Spleen (tissue), 11 donors: Measurements from ENCODE around the gene PLSCR5. TPM values are rescaled to one million over a fixed set of nuclear protein-coding genes. Genes with fewer than 3 reads are reported as not detected.

Experiments
- DNase-seq: peaks from one replicate; pipeline ENCODE4 v3.0.0-alpha.2; 2020
- H3K27ac ChIP-seq, 8 donors: fragments of 200-600 bp; sonication (generic) in 7 of 8; 1 replicate in 4 of 8; 2 replicates in 4 of 8; pipeline versions ENCODE4 v1.5.0 to v1.8.0; 2016 to 2021; ENCODE audit warnings: inconsistent platforms in 4 of 8, mild to moderate bottlenecking in 4 of 8, moderate library complexity in 1 of 8
- H3K27me3 ChIP-seq, 7 donors: fragments of 200-600 bp; sonication (generic) in 6 of 7; replicated peaks in 1 of 7; 1 replicate in 4 of 7; 2 replicates in 3 of 7; pipeline versions ENCODE4 v1.5.0 to v1.8.0; 2016 to 2021; ENCODE audit warnings: inconsistent platforms in 3 of 7, mild to moderate bottlenecking in 1 of 7
- H3K36me3 ChIP-seq, 6 donors: fragments of 200-600 bp; sonication (generic) in 5 of 6; 1 replicate in 4 of 6; 2 replicates in 2 of 6; pipeline versions ENCODE4 v1.5.0 to v1.8.0; 2016 to 2021; ENCODE audit warnings: inconsistent platforms in 2 of 6
- H3K4me1 ChIP-seq, 6 donors: fragments of 200-600 bp; sonication (generic) in 5 of 6; 1 replicate in 3 of 6; 2 replicates in 3 of 6; pipeline versions ENCODE4 v1.5.0 to v1.8.0; 2016 to 2021; ENCODE audit warnings: inconsistent platforms in 3 of 6
- H3K4me3 ChIP-seq, 8 donors: fragments of 200-600 bp; sonication (generic) in 7 of 8; 1 replicate in 4 of 8; 2 replicates in 4 of 8; pipeline versions ENCODE4 v1.5.0 to v1.8.0; 2016 to 2021; ENCODE audit warnings: inconsistent platforms in 4 of 8, mild to moderate bottlenecking in 4 of 8, moderate library complexity in 2 of 8
- H3K9me3 ChIP-seq, 8 donors: fragments of 200-600 bp; sonication (generic) in 7 of 8; 1 replicate in 4 of 8; 2 replicates in 4 of 8; pipeline versions ENCODE4 v1.5.0 to v1.8.0; 2016 to 2021; ENCODE audit warnings: inconsistent platforms in 4 of 8
- POLR2A ChIP-seq, 3 donors: fragments of 450-650 bp; IDR thresholded peaks; one replicate each; pipeline ENCODE4 v1.5.1; 2017; ENCODE audit warnings: antibody characterized with exemption in 3 of 3, mild to moderate bottlenecking in 1 of 3
- POLR2AphosphoS5 ChIP-seq, 3 donors: sonication (generic); formaldehyde crosslinking; IDR thresholded peaks; one replicate each; pipeline ENCODE4 v1.5.1; 2017; ENCODE audit warnings: antibody characterized with exemption in 3 of 3
- WGBS, 5 donors: extraction: QIAGEN DNeasy Blood & Tissue Kit in 3 of 5; methylation state at CpG; one replicate each; pipeline versions ENCODE4 v1.1.5 to v1.1.7; 2013 to 2018; 5-methylcytosine and 5-hydroxymethylcytosine counted together
- intact Hi-C: fragments of 100-400 bp; cut with DNase I; formaldehyde crosslinking; loops from one replicate; pipeline ENCODE4 v1.15.0; 2023; ENCODE audit warnings: low total_unique reads
- polyA plus RNA-seq, 3 donors: library from polyadenylated mRNA; stranded (reverse); fragments of 200-250 nt; gene quantifications; one replicate each; pipeline ENCODE4 v1.2.1, GENCODE V29; 2013
- total RNA-seq, 7 donors: library from RNA; depleted of rRNA in 3 of 7; stranded (reverse); fragments of >200 nt in 3 of 7; fragmentation: NEBNext Ultra II Directional in 4 of 7; extraction: Animal tissue kit (Norgen Biotek cat#: 25700) in 4 of 7; gene quantifications; one replicate each; pipeline versions ENCODE4 v1.1.0 to v1.2.1, GENCODE V29; 2016 to 2021
- TF ChIP-seq, protein P1 (sequence below), 11 experiments: fragments of 200-600 bp in 7 of 11; fragments of 450-650 bp in 4 of 11; sonication (generic) in 4 of 11; IDR thresholded peaks in 8 of 11; conservative IDR thresholded peaks in 3 of 11; 1 replicate in 7 of 11; 2 replicates in 4 of 11; pipeline versions ENCODE4 v1.4.0 to v1.8.0; 2016 to 2021; ENCODE audit warnings: antibody characterized with exemption in 11 of 11, inconsistent platforms in 4 of 11, mild to moderate bottlenecking in 1 of 11
- donor health status: healthy with polysubstance abuse.
- donor health status: DM: no; HTN: no; CAD: no; lungs with moderate emphysema.
- donor health status: DM: no; HTN: no; CAD: no.
- donor health status: Bipolar disorder and iron deficiency.
- donor health status: healthy.
- donor health status: DM: no; HTN: no; CAD: no.
- donor health status: DM: yes; HTN: yes; CAD: no.

The PLSCR5 gene
- total and polyA plus RNA-seq, 10 donors: not detected

DNA sequence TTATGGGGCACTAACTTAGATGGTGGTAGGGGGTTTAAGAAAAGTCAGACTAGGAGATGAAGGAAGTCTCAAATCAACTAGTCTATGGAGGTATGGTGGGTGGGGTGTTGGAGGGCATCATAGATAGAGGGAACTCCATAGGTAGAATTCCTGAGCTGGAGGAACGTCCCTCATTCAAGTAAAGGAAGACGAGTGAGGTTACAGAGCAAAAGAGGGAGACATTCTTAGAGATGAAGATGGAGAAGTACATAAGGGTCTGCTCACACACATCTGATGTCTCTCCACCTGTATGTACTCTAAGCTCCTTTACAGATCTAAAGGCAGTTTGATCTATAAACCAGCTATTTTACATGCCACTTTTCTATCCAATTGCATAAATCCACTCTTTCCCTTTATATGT lies 62.2 kb downstream of the PLSCR5 start:
- Histone ChIP-seq H3K27me3 (no peaks in the 10 kb centered on the region), H3K4me1 (peaks cover 17 to 76% (median 56%) of the 10 kb centered on the region in 6 donors), H3K27ac (peak overlapping the region; percentile 93 to 98 (median 96)), H3K9me3 (no peaks in the 10 kb centered on the region), H3K36me3 (peaks cover 0 to 9% (median 0%) of the 10 kb centered on the region in 6 donors), H3K4me3 (peak overlapping the region; percentile 60 to 87 (median 70))
- intact Hi-C loops: no loop called here
- 10 to 36% (median 35%) methylated on average over 2 of the region's 2 CpGs for WGBS, 5 donors
- TF ChIP-seq POLR2AphosphoS5 (IDR thresholded peaks at IDR 0.05) (no peak), POLR2A (IDR thresholded peaks at IDR 0.05) (no peak)
- TF ChIP-seq, protein P1, sequence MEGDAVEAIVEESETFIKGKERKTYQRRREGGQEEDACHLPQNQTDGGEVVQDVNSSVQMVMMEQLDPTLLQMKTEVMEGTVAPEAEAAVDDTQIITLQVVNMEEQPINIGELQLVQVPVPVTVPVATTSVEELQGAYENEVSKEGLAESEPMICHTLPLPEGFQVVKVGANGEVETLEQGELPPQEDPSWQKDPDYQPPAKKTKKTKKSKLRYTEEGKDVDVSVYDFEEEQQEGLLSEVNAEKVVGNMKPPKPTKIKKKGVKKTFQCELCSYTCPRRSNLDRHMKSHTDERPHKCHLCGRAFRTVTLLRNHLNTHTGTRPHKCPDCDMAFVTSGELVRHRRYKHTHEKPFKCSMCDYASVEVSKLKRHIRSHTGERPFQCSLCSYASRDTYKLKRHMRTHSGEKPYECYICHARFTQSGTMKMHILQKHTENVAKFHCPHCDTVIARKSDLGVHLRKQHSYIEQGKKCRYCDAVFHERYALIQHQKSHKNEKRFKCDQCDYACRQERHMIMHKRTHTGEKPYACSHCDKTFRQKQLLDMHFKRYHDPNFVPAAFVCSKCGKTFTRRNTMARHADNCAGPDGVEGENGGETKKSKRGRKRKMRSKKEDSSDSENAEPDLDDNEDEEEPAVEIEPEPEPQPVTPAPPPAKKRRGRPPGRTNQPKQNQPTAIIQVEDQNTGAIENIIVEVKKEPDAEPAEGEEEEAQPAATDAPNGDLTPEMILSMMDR (IDR thresholded peaks at IDR 0.05 in 8 of 11, conservative IDR thresholded peaks at IDR 0.05 in 3 of 11): no peak
- no peak for DNase-seq

DNA sequence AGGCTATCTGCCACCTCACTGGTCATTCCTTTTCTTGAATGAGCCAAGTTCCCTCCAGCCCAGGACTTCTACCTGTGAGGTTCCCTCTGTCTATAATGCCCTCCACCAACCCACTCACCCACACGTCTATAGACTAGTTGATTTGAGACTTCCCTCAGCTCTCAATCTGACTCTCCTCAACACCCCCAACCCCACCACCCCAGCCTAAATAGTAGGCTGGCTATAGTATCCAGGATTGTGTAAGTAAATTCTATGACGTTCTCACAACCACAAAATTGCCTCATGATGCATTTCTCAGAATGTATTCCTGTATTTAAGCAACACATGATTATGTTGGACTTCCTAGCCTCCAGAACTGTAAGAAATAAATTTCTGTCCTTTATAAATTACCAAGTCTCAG lies 63.0 kb downstream of the PLSCR5 start:
- TF ChIP-seq POLR2A (IDR thresholded peaks at IDR 0.05): no peak
- peak in 1 of 3 donors; percentile 73 for TF ChIP-seq POLR2AphosphoS5 (IDR thresholded peaks at IDR 0.05)
- no peaks in the 10 kb centered on the region for H3K9me3 ChIP-seq
- H3K27ac ChIP-seq: peak overlapping the region; percentile 6 to 98 (median 96)
- intact Hi-C loops: no loop called here
- peak overlapping the region in 7 of 8 donors; percentile 61 to 87 (median 73) for H3K4me3 ChIP-seq
- no peaks in the 10 kb centered on the region for H3K27me3 ChIP-seq
- 13 to 44% (median 28%) methylated on average over 2 of the region's 2 CpGs for WGBS, 5 donors
- H3K36me3 ChIP-seq: peaks cover 0 to 15% (median 1%) of the 10 kb centered on the region in 6 donors
- peaks cover 17 to 84% (median 63%) of the 10 kb centered on the region in 6 donors for H3K4me1 ChIP-seq
- no peak for DNase-seq

DNA sequence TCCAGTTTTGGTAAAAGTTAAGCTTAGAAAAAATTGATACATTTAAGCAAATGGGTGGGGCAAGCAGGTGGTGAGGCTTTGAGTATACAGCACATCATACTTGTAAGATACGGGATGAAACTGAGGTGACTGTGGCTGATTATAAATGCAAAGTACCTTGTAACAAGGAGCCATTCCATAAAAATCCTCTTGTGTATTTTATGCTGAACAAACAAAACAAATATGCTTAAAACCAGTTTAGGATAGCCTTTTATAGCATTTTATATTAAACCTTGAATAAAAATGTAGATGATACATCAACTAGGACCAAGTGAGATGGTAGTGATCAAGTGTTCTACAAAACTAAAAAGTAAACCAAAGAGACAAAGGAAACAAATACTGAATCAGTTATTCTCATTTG lies 64.2 kb downstream of the PLSCR5 start:
- Histone ChIP-seq H3K4me3 (peak overlapping the region in 5 of 8 donors; percentile 61 to 87 (median 79)), H3K27me3 (no peaks in the 10 kb centered on the region), H3K36me3 (peaks cover 0 to 19% (median 2%) of the 10 kb centered on the region in 6 donors), H3K27ac (peak overlapping the region in 7 of 8 donors; percentile 93 to 98 (median 97)), H3K9me3 (no peaks in the 10 kb centered on the region), H3K4me1 (peaks cover 17 to 91% (median 68%) of the 10 kb centered on the region in 6 donors)
- 60 to 84% (median 65%) methylated on average over 1 of the region's 1 CpG for WGBS, 5 donors
- DNase-seq: no peak
- intact Hi-C loops: no loop called here
- TF ChIP-seq, protein P1 (IDR thresholded peaks at IDR 0.05 in 8 of 11, conservative IDR thresholded peaks at IDR 0.05 in 3 of 11): no peak
- no peak for TF ChIP-seq POLR2AphosphoS5 (IDR thresholded peaks at IDR 0.05)

DNA sequence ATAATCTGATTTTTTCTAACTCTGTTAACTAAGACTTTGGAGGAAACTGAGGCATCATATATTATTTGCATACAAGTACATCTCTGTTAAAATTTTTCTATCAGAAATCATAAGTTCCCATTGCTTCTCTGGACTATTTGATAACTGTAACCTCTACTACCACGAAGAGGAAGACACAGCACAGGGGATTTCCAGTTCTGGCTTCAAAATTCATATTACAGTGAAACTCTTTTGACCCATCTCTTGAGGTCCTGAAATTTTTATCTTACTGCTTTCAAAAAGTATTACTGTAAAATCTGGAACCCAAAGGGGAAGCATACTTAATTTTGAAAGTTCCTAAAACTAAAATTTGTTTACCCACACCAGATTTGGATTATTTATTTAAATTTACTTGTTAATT lies 64.9 kb downstream of the PLSCR5 start:
- no peak for DNase-seq
- Histone ChIP-seq H3K27me3 (no peaks in the 10 kb centered on the region), H3K4me3 (peak overlapping the region in 3 of 8 donors; percentile 4 to 87 (median 73)), H3K4me1 (peaks cover 17 to 92% (median 68%) of the 10 kb centered on the region in 6 donors), H3K27ac (peak overlapping the region; percentile 28 to 98 (median 96)), H3K9me3 (no peaks in the 10 kb centered on the region), H3K36me3 (peaks cover 0 to 19% (median 2%) of the 10 kb centered on the region in 6 donors)
- TF ChIP-seq, protein P1 (IDR thresholded peaks at IDR 0.05 in 8 of 11, conservative IDR thresholded peaks at IDR 0.05 in 3 of 11): no peak
- TF ChIP-seq POLR2A (IDR thresholded peaks at IDR 0.05) (no peak), POLR2AphosphoS5 (IDR thresholded peaks at IDR 0.05) (no peak)
- intact Hi-C loops: no loop called here
- 0 to 2% (median 0%) methylated on average over 1 of the region's 1 CpG for WGBS, 5 donors
